HG03045 (cell line): Measurements from ENCODE around the gene GNG7.

ENCODE experiments used
- ATAC-seq: cut with Tn5 transposase; IDR thresholded peaks from one replicate; pipeline ENCODE4 v1.9.1; 2021; ENCODE audit warnings: mild to moderate bottlenecking, moderate library complexity; ENCODE audit not compliant: unreplicated experiment

The GNG7 gene

DNA sequence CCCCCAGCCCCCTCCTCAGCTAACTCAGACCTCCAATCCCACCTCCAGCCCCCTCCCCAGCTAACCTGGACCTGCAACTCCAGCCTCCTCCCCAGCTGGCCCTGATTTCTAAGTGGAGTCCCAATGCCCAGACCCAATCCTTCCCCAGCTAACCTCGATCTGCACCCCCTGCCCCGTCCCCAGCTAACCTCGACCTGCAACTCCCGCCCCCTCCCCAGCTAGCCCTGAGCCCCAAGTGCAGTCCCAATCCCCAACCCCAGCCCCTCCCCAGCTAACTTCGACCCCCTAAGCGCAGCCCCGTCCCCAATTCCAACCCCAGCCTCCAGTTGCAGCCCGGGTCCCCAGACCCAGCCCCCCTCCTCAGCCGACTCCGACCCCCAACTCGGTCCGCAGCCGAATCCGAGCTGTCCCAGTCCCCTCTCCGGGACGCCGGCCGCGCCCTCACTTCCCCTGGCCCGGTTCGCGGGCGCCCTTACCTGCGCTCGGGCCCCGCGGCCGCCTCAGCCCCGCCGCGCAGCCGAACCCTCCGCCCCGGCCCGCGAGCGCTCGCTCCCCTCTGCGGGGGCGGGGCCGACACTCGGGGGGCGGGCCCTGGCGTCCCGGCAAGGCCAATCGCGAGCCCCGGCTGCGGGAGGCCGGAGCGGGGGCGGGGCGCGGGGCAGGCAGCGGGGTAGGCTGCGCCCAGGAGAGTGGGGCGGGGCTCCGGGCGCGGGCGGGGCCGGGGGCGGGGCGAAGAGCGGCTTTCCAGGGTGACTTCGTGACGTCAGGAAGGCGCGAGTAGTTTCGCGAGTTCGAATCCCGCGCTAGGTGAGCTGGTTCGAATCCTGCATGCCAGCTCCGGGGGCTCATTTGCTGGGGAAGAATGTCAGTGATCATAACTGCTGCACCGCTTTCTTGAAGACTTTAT, at the start of gene GNG7:
Gene GNG7 (minus strand): TSS at position 525 of the 907 bp plus-strand sequence. CDS start 182,006 bp downstream, outside the sequence.
- peak; percentile 82 for ATAC-seq

DNA sequence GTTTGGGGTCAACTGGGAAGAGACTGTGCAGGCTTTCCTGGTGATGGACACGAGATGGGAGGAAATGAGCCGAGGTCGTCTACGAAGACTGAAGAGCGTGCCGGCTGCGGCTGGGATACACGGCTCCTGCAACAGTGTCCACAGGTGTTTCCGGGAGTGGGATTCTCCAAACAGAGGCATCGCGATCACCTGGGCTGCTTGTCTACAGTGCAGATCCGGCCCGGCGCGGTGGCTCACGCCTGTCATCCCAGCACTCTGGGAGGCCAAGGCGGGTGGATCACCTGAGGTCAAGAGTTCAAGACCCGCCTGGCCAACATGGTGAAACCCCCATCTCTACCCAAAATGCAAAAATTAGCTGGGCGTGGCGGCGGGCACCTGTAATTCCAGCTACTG, 48.9 kb upstream of the GNG7 start:
- no peak for ATAC-seq

DNA sequence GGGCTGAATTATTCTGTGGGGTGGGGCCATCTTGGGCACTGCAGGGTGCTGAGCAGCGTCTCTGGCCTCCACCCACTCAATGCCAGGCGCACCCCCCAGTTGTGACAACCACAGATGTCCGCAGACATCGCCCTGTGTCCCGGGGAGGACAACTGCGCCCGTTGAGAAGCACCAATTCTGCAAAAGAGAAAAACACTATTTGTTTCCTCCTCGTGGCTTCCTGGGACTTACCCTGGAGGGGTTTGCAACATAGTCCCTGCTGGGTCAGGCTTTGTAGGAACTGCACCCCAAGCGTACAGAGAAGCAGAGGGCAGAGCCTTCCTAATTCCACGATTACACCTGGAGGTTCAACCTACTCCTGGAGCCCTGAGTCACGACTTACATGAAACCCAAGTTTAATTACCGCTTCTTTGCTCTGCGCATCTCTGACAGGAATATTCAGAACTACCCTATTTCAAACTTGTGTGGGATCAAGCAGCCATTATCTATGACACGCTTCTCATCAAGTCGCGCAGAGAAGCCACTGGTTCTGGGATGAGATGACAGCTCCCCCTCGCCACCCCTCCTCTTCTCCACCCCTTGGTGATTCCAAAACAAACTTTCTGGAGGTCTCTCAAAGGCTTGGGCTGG, 48.4 kb upstream of the GNG7 start:
- ATAC-seq, result no peak

DNA sequence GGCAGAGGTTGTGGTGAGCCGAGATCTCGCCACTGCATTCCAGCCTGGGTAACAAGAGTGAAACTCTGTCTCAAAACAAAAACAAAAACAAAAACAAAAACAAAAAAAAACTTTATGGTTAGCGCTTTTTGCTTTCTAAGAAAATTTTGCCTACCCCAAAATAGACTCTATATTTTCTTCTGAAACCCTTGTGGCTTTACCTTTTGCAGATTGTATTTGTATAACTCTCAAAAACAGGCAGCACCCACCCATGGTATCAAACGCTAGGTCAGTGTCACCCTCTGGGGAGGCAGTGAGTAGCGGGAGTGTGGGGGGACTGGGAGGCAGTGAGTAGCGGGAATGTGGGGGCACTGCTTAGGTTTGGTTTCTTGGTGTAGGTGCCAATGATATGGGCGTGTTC, 44.9 kb upstream of the GNG7 start:
- peak; percentile 49 for ATAC-seq

DNA sequence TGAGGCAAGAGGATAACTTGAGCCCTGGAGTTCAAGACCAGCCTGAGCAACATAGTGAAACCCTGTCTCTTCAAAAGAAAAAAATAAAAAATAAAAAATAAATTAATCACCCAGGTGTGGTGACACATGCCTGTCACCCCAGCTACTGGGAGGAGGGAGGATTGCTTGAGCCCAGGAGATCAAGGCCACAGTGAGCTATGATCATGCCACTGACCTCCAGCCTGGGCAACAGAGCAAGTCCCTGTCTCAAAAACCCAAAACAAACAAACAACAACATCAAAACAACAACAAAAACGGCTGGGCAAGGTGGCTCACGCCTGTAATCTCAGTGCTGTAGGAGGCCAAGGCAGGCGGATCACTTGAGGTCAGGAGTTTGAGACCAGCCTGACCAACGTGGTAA, 41.6 kb upstream of the GNG7 start:
- ATAC-seq, result no peak

DNA sequence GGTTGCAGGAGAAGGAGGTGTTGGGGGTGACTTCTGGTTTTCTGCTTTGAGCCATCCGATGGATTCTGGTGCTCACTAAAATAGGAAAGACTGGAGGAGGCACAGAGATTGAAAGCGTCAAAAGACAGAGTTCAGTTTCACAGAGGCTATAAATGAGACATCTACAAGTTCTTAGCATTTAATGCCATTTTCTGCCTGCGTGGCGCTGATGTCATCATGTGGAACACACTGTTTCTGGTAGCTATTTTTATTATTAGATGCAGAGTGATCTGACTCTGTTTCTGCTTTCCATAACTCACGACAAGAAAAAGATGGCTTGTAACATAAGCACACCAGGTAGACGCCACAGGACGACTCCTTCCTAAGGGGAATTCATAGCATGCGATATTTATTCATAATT, 40.6 kb upstream of the GNG7 start:
- no peak for ATAC-seq

DNA sequence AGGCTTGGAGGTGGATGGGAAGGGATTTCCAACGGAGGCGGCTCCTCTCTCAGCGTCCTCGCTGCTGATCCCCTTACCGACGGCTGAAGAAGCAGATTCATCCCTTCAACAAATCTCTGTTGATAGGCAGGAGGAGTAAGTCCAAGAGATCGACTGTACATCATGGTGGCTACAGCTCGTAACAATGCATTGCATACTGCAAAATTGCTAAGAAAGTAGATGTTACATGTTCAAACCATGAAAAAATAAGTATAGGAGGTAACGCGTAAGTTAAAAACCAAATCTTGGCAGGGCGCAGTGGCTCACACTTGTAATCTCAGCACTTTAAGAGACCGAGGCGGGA, 37.8 kb upstream of the GNG7 start:
- ATAC-seq, result no peak

DNA sequence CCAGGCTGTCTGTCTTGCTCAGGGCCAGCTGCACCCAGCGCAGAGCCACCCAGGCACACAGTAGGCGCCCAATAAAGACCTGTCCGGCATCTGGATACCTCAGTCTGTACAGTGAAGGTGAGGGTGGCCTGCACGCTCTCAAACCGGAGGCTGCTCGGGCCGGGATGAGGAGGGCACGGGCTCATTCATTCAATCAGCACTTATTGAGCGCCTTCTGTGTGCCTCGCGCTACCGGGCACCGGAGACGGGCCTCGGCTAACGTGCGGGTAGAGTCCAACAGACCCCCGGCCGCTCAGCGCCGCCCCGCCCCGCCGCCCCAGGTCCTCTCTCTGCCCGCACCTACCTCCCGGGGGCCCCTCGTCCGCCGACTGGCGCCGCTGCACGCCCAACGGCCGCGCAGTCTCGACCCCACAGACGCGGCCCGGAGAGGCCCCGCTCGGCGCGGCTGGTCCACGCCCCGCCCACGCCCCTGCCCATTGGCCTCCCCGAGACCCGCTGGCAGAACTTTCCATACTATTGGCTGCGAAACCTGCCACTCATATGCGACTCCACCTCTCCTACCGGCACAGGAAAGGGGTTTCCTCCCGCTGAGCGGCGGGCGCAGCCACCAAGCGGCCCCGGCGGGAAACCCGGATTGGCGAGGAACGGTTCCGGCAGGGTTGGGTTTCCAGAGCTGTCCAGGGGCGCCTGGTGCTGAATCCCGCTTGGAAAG, 37.3 kb upstream of the GNG7 start, which contains the start of gene SLC39A3:
Gene SLC39A3 (minus strand): TSS at position 416 of the 712 bp plus-strand sequence. CDS start 2,760 bp downstream, outside the sequence.
- ATAC-seq, result peak; percentile 95

DNA sequence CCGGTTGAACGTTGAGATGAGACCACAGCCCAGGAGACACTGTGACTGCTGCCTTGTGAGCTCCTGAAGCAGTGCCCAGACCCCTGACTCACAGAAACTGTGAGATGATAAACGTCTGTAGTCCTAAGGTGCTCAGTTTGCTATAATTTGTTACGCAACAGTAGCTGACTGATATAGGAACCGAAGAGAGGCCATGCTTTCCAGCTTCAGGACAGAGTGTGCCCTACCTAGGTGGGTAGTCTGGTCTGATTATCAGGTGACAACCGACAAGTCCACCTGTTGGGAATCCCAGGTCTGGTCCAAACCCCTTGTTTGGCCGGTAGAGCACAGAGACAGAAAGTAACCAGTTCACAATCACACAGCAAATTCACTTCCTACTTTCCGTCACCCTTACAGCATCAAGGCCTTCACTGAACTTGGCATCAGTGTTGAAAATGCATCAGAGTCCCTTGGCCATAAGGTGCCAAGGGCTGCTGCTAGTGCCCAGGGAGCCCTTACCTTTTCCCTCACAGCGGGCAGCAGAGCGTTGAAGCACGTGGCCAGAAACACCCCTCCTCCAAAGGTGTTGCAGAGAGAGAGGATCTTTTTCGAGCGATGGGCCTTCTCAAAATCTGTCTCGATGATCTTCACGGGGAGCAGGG, 34.2 kb upstream of the GNG7 start:
- ATAC-seq, result no peak

DNA sequence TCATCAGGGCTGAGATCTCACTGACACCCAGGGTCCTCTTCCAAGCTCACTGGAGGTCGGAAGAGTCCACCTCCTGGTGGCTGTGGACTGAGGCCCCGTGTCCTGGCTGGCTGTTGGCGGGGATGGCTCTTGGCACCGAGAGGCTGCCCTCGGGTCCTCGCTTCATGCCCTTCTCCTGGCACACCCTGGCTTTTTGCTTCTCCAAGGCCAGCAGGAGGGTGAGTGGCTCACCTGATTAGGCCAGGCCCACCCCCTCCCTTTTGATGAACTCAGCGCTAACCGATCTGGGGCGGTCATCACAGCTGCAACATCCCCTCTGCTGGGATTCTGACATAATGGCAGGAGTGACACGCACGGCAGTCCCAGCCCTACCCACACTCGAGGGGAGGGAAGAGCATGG, 32.9 kb upstream of the GNG7 start:
- ATAC-seq, result no peak

DNA sequence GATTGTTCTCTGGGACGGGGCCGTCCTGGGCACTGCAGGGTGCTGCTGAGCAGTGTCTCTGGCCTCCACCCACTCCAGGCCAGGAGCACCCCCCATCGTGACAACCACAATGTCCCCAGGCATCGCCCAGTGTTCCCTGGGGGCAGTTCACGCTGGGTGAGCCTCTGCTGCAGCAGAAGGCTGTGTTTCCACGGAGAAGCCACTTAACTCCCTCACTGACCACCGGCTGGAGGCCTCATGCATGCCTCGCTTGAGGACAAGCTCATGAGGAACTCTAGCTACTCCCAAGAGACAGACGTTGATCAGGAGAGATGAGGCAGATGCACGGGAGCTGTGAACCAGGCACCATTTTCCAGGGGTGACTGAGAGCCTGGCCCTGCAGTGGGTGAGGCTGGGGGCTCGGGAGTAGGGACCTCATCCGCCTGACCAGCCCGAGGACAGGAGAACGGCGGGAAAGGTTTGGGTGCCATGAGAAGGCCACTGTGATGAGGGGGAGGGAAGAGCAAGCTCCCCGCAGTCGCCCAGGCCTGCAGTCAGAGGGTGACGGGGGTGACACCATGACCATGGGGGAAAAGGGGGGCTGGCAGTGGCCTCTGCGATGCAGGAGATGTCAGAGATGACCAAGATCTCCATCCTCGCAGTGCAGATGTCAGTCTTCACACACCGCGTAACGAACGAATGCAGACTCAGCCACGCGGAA, 32.2 kb upstream of the GNG7 start:
- ATAC-seq, result no peak

DNA sequence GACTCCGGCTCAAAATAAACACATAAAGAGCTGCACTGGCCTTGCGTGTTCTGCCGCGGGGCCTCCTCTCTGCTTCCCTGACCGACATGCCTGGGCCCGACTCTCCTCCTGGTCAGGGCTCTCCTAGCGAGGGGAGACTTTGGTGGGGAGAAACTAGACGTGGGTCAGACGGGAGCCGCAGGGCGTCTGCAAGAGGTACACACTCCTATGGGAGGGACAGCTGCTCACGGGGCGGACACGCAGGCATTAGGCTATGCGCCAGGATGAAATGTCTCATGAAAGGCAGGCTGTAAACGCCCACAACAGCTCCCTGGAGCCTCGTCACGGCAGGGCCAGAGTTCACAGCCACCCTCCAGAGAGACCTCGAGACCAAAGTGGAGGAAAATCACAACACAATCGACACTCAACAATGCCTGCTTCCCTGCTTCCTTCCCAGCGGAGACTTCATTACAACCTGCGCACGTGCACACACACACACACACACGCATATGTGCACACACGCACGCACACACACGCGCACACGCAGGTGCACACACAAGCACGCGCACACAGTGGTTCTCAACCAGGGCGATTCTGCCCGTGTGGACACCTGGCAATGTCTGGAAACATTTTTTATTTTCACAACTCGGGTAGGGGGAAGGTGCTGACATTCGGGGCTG, 31.6 kb upstream of the GNG7 start:
- ATAC-seq, result no peak

DNA sequence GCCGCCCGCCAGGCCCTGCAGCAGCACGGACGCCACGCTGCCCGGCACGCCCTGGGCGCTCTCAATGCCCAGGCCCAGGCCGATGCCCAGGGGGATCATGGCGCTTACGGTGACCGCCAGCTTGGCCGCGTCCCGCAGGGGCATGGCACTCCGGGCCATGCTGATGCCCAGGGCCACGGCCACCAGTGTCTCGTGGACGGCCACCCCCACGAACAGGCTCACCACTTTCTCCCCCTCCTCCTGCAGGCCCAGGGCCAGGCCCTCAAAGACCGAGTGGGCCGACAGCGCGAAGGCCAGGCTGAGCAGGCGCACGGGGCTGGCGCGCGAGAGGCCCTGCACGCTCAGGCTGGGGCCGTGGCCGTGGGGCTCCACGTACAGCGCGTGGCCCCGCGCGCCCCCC, 30.4 kb upstream of the GNG7 start:
- ATAC-seq, result no peak

DNA sequence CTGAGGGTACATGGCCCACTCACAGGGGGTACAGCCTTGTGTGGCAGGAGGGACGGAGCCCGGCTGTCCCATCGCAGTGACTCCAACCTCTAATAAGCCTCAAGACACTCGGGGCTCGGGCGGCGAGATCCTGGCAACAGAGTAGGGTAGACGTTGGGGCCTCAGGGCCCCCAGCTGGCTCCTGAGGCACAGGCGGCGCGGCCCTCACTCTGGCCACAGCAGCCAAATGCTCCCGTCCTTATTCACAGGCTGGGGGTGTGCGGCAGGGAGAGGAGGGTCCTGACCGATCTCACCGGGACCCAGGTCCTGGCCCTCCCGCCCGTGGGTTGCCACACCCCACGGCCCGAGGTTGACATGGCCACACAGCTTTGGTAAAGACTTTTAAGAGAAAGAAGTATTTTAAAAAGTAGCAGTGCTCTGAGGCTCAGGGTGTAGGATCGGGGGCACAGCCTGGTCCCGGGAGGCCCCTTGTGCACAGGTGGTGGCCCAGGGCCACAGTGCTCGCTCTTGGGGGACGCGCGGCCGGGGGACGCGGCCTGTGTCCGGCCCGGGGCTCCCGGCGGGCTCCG, 29.7 kb upstream of the GNG7 start:
- no peak for ATAC-seq

DNA sequence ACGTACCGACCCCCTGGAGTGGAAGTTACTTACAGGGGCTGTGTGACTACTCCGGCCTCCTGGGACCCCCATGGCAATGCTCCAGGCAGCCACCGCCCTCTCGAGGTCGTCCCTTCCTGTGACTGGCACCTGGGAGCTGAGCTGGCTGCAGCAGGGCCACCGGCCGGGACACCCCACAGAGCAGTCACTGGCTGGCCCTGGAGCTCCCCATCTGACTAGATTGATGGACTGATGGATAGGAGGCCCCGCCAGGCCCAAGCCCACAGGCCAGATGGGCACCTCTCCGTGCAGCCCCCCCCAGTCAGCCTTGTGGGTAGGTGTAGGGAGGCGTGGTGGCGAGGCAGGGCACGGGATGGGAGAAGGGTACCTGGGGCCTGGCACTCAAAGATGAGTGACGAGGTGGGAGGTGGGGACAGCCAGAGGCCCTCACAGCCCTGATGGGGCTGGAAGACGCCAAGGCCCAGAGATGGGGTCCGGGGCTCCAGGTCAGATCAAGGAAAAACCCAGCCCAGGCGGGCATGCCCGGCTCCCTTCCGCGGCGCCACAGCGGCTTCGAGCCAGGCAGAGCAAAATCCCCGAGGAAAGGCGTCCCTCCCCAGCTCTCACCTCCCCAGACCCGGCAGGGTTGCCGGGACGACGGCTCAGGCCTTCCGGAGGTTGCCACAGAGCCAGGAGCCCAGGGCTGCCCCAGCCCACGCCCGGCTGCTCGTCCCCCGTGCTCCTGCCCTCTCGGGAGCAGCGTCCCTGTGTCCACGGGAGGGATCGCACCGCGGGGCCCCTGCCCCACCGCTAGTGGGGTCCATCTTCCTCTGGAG, 28.9 kb upstream of the GNG7 start:
- no peak for ATAC-seq

DNA sequence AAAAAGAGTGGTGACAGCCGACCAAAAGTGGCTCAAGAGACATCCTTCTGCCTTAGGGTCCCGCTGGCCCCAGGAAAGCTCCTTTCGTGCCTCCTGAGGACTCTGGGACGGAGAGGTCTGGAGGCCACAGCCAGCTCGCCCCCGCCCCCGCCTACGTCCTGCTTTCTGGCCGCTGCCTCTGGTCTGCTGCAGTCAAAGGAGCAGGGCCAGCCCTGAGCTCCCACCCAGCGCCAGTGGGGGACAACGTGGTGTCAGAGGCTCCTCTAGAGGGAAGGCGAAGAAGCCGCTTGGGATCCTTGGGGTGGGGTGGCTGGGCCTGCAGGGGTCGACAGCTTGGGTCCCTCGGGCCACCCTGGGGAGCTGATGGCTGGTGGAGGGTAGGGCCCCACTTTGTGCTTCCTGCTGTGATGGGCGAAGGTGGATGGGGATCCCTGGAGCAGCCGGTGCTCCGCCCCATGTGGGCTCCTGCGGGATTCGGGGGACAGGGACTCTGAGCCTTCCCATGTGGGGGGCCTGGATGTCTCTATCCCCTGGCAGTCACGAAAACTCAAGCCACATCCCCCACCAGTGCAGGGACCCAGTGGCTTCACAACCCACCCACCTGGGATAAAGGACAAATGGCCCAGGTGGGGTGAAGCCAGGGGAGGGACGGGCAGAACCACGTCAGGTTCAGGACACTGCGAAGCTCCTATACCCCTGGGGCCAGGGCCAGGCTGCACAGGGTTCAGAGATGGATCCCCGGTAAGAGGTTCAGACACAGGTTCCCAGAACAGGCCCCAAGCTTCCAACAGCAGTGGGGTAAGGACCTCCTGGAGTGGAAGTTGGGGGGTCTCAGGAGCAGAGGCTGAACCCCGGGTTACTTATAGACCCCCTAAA, 27.7 kb upstream of the GNG7 start:
- ATAC-seq, result no peak

DNA sequence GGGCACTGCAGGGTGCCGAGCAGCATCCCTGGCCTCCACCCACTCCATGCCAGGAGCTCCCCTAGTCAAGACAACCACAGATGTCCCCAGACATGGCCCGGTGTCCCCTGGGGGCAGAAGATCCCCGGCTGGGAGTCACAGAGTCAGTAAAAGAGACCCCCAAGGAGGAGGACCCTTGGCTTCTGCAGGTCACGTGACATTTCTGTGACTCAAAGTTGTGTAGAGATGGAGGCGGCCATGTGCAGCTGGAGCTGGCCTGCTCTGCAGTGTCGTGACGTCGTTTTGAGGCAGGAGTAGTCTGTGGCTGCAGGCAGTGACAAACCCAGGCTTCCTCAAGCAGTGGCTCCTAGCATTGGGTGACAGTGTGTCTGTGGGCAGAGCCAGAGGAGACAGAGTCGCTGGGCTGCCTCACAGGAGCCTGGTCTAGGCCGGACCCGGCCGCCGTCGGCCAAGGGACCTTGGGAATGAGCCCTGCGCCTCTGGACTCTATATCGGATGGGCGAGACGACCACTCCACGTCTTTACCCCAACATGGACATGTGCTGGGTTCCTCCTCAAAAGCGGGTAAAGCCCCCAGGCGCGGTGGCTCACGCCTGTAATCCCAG, 26.4 kb upstream of the GNG7 start:
- ATAC-seq, result no peak

DNA sequence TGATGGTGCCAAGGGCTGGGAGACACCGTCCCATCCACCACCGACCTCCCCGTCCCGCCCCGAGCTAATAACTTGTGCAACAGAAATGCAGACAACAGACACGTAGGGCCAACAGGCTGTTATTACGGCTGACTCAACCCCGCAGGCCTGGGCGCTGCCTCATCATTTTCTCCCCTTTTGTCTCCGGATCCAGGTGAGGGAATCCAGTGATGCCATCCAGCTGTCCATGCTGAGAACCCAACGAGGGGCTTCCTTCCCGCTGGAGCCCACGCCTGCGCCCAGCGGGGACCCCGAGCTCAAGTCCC, 25.1 kb upstream of the GNG7 start:
- ATAC-seq, result no peak
